ENCODE measurements around the gene LPIN1.

GRCh38 chr2:11708106-11708505 is 38.3 kb upstream of the LPIN1 start:
- TF ChIP-seq REST (IDR thresholded peaks at IDR 0.05; ENCODE audit: insufficient read depth in 1 of 2, low read depth in 2 of 2, low read length in 2 of 2), result no peak
- TF ChIP-seq POLR2AphosphoS5 (IDR thresholded peaks at IDR 0.05; ENCODE audit: low read depth, low read length), result no peak
- TF ChIP-seq TAF1 (IDR thresholded peaks at IDR 0.05; ENCODE audit: borderline replicate concordance, insufficient read depth, low read length), result no peak
- TF ChIP-seq SIN3A (IDR thresholded peaks at IDR 0.05; ENCODE audit: borderline replicate concordance, insufficient read depth, low read length), result no peak
